Measurements from ENCODE around the gene MCC. TPM values are rescaled to one million over a fixed set of nuclear protein-coding genes. Genes with fewer than 3 reads are reported as not detected.

The MCC gene
- total RNA-seq, 4 donors from 2014 or later = 17.0 to 24.8 (median 21.0) TPM

- no peaks in the 10 kb centered on the region for H3K27me3 ChIP-seq
- intact Hi-C loops (cut with DNase I) = no loop called here
- WGBS = 48% methylated on average over 1 of the region's 1 CpG
- H3K36me3 ChIP-seq = no peaks in the 10 kb centered on the region
- TF ChIP-seq CTCF (IDR thresholded peaks at IDR 0.05) = no peak
- no peak for TF ChIP-seq POLR2AphosphoS5 (IDR thresholded peaks at IDR 0.05)
- no peak for TF ChIP-seq EP300 (IDR thresholded peaks at IDR 0.05)
- TF ChIP-seq POLR2A (IDR thresholded peaks at IDR 0.05; ENCODE audit: low read depth) = no peak
- H3K27ac ChIP-seq (replicated peaks in 1 of 4) = no peak overlapping the region
- DNase-seq (ENCODE audit: extremely low spot score) = no peak
- peaks cover 18 to 29% (median 26%) of the 10 kb centered on the region in 4 donors for H3K4me1 ChIP-seq
- H3K4me3 ChIP-seq = no peak overlapping the region
- H3K9me3 ChIP-seq = no peaks in the 10 kb centered on the region
Observed at GRCh38 chr5:113296676-113297075, 191.6 kb downstream of the MCC start.

- Histone ChIP-seq H3K4me1 (peaks cover 18 to 29% (median 26%) of the 10 kb centered on the region in 4 donors), H3K36me3 (no peaks in the 10 kb centered on the region), H3K27ac (replicated peaks in 1 of 4) (peak overlapping the region; percentile 83 to 94 (median 92)), H3K9me3 (no peaks in the 10 kb centered on the region), H3K4me3 (peak overlapping the region; percentile 80 to 97 (median 88)), H3K27me3 (no peaks in the 10 kb centered on the region)
- 6% methylated on average over 8 of the region's 8 CpGs for WGBS
- intact Hi-C loops (cut with DNase I) = no loop called here
- DNase-seq (ENCODE audit: extremely low spot score) = no peak
- TF ChIP-seq EP300 (IDR thresholded peaks at IDR 0.05) (no peak), POLR2AphosphoS5 (IDR thresholded peaks at IDR 0.05) (no peak), CTCF (IDR thresholded peaks at IDR 0.05) (no peak), POLR2A (IDR thresholded peaks at IDR 0.05; ENCODE audit: low read depth) (no peak)
Observed at GRCh38 chr5:113295111-113295539, 193.1 kb downstream of the MCC start.

- peak overlapping the region; percentile 80 to 97 (median 88) for H3K4me3 ChIP-seq
- WGBS = 2% methylated on average over 23 of the region's 60 CpGs
- peak; percentile 96 for DNase-seq (ENCODE audit: extremely low spot score)
- no peak for TF ChIP-seq EP300 (IDR thresholded peaks at IDR 0.05)
- no peak for TF ChIP-seq POLR2A (IDR thresholded peaks at IDR 0.05; ENCODE audit: low read depth)
- peak; percentile 95 to 97 for TF ChIP-seq POLR2AphosphoS5 (IDR thresholded peaks at IDR 0.05)
- TF ChIP-seq CTCF (IDR thresholded peaks at IDR 0.05) = peak; percentile 22 to 28 (median 28)
- intact Hi-C loops (cut with DNase I) = no loop called here
- no peaks in the 10 kb centered on the region for H3K27me3 ChIP-seq
- H3K9me3 ChIP-seq = no peaks in the 10 kb centered on the region
- H3K36me3 ChIP-seq = no peaks in the 10 kb centered on the region
- peaks cover 18 to 29% (median 26%) of the 10 kb centered on the region in 4 donors for H3K4me1 ChIP-seq
- peak overlapping the region; percentile 83 to 94 (median 92) for H3K27ac ChIP-seq (replicated peaks in 1 of 4)
Observed at GRCh38 chr5:113294311-113295110, 193.7 kb downstream of the MCC start.

- Histone ChIP-seq H3K27me3 (no peaks in the 10 kb centered on the region), H3K9me3 (no peaks in the 10 kb centered on the region), H3K27ac (replicated peaks in 1 of 4) (peak overlapping the region; percentile 83 to 94 (median 92)), H3K4me1 (peaks cover 18 to 29% (median 26%) of the 10 kb centered on the region in 4 donors), H3K4me3 (peak overlapping the region; percentile 80 to 97 (median 88)), H3K36me3 (no peaks in the 10 kb centered on the region)
- intact Hi-C loops (cut with DNase I) = no loop called here
- TF ChIP-seq EP300 (IDR thresholded peaks at IDR 0.05) (no peak), POLR2A (IDR thresholded peaks at IDR 0.05; ENCODE audit: low read depth) (no peak), CTCF (IDR thresholded peaks at IDR 0.05) (no peak), POLR2AphosphoS5 (IDR thresholded peaks at IDR 0.05) (no peak)
- DNase-seq (ENCODE audit: extremely low spot score) = no peak
- under 1% methylated on average over 11 of the region's 11 CpGs for WGBS
Observed at GRCh38 chr5:113293975-113294310, 194.3 kb downstream of the MCC start.
